Testis (tissue), 2 donors: Measurements from ENCODE around the gene PRKAR1B.

Experiments
- CTCF ChIP-seq, 3 experiments: fragments of 450-650 bp in 2 of 3; fragments of 200-600 bp in 1 of 3; sonication (generic) in 1 of 3; IDR thresholded peaks; one replicate each; pipeline ENCODE4 v1.5.1; 2016 to 2019; ENCODE audit warnings: antibody characterized with exemption in 3 of 3, mild to moderate bottlenecking in 2 of 3, moderate library complexity in 1 of 3
- POLR2A ChIP-seq: fragments of 450-650 bp; IDR thresholded peaks from one replicate; pipeline ENCODE4 v1.6.1; 2017; ENCODE audit warnings: antibody characterized with exemption, mild to moderate bottlenecking, moderate library complexity

- no peak for TF ChIP-seq CTCF (IDR thresholded peaks at IDR 0.05)
- TF ChIP-seq POLR2A: no peak
Observed at GRCh38 chr7:637826-638225, 89.3 kb downstream of the PRKAR1B start.
